GM12878 (cell line): ENCODE results near the gene PRUNE2. TPM values are rescaled to one million over a fixed set of nuclear protein-coding genes. Genes with fewer than 3 reads are reported as not detected.

Source experiments
- ATAC-seq: fragments of 200-7000 bp; cut with Tn5 transposase; 3 replicates; pipeline ENCODE4 v1.9.1; 2020; ENCODE audit warnings: mild to moderate bottlenecking, moderate library complexity
- BruUV-seq: library from RNA; stranded (reverse); fragments of 400-500 nt; replicated peaks from 2 replicates; lab custom pipeline; 2021; lab: Mats Ljungman, UMichigan
- CTCF ChIA-PET: fragments of 300-600 bp; sonication (Branson Sonifier 250); formaldehyde crosslinking; extraction: SDS; loops from one replicate; lab custom pipeline; 2021; ENCODE audit warnings: inconsistent platforms; lab: Yijun Ruan, JAX
- POLR2A ChIA-PET: fragments of 350-600 bp; formaldehyde crosslinking; extraction: SDS; loops from one replicate; lab custom pipeline; 2021; ENCODE audit warnings: inconsistent platforms; lab: Charles Lee
- RAD21 ChIA-PET: fragments of 300-600 bp; sonication (Branson Sonifier 250); formaldehyde crosslinking; loops from one replicate; lab custom pipeline; 2023; ENCODE audit warnings: antibody characterized with exemption; ENCODE audit not compliant: unreplicated experiment; lab: Charles Lee
- SMC1A ChIA-PET: fragments of 300-600 bp; sonication (Branson Sonifier 250); formaldehyde crosslinking; loops from one replicate; lab custom pipeline; 2023; ENCODE audit not compliant: unreplicated experiment, uncharacterized antibody; lab: Charles Lee
- DNase-seq: peaks from one replicate; pipeline ENCODE4 v3.0.0-alpha.2; 2011; ENCODE audit warnings: low read depth, low spot score
- FAIRE-seq: peaks from 3 replicates; lab custom pipeline; 2011; peaks lifted over from hg19 to GRCh38; lab: Jason Lieb, UNC
- H2AFZ ChIP-seq: 2 replicates; pipeline ENCODE4 v1.6.0; 2011; ENCODE audit warnings: low read depth, low read length, control low read depth; ENCODE audit not compliant: control insufficient read depth
- H3K27ac ChIP-seq: 2 replicates; pipeline ENCODE4 v1.5.1; 2011; ENCODE audit warnings: control low read depth; ENCODE audit not compliant: control insufficient read depth, insufficient read depth
- H3K27me3 ChIP-seq, 2 experiments: replicated peaks in 1 of 2; 2 replicates each; pipeline versions ENCODE4 v1.6.0 to v1.6.1; 2011; ENCODE audit warnings: low read length in 1 of 2; ENCODE audit not compliant: control insufficient read depth in 2 of 2, insufficient read depth in 2 of 2
- H3K36me3 ChIP-seq, 2 experiments: 2 replicates each; pipeline ENCODE4 v1.5.1; 2011; ENCODE audit warnings: low read length in 1 of 2; ENCODE audit not compliant: control insufficient read depth in 2 of 2, insufficient read depth in 2 of 2
- H3K4me1 ChIP-seq: 2 replicates; pipeline ENCODE4 v1.6.1; 2011; ENCODE audit warnings: mild to moderate bottlenecking, low read length, moderate library complexity, mixed read lengths; ENCODE audit not compliant: control insufficient read depth, insufficient read depth
- H3K4me2 ChIP-seq: 2 replicates; pipeline ENCODE4 v1.6.0; 2011; ENCODE audit warnings: control low read depth; ENCODE audit not compliant: control insufficient read depth, insufficient read depth
- H3K4me3 ChIP-seq: fragments of 200-600 bp; sonication (generic); 2 replicates; pipeline ENCODE4 v1.5.1; 2016
- H3K79me2 ChIP-seq: 2 replicates; pipeline ENCODE4 v1.6.0; 2011; ENCODE audit warnings: low read length; ENCODE audit not compliant: control insufficient read depth, insufficient read depth
- H3K9ac ChIP-seq: 2 replicates; pipeline ENCODE4 v1.8.0; 2011; ENCODE audit warnings: low read length, control low read depth, mixed read lengths; ENCODE audit not compliant: control insufficient read depth, insufficient read depth
- H3K9me3 ChIP-seq: replicated peaks from 3 replicates; pipeline ENCODE4 v1.5.1; 2011; ENCODE audit warnings: mild to moderate bottlenecking, low read length; ENCODE audit not compliant: control insufficient read depth, insufficient read depth
- H4K20me1 ChIP-seq: 2 replicates; pipeline ENCODE4 v1.6.0; 2011; ENCODE audit not compliant: control insufficient read depth, insufficient read depth
- BMI1 ChIP-seq: fragments of 450-650 bp; IDR thresholded peaks from 2 replicates; pipeline ENCODE4 v1.6.1; 2016; ENCODE audit warnings: mild to moderate bottlenecking, moderate library complexity, borderline replicate concordance
- NRF1 ChIP-seq: conservative IDR thresholded peaks from 2 replicates; pipeline ENCODE4 v1.6.1; 2011; ENCODE audit warnings: mild to moderate bottlenecking, low read depth, low read length, improper control_type of control experiment
- RB1 ChIP-seq: fragments of 450-650 bp; formaldehyde crosslinking; IDR thresholded peaks from 2 replicates; pipeline ENCODE4 v1.6.1; 2017; ENCODE audit warnings: mild to moderate bottlenecking, borderline replicate concordance
- SIN3A ChIP-seq: IDR thresholded peaks from 2 replicates; pipeline ENCODE4 v1.6.1; 2012; ENCODE audit warnings: low read depth, low read length, improper control_type of control experiment
- SREBF1 ChIP-seq: IDR thresholded peaks from 2 replicates; pipeline ENCODE4 v1.6.1; 2012; ENCODE audit warnings: mild to moderate bottlenecking, low read length
- SUZ12 ChIP-seq: fragments of 200-600 bp; sonication (generic); IDR thresholded peaks from one replicate; pipeline ENCODE4 v1.6.1; 2018; ENCODE audit warnings: antibody characterized with exemption, mild to moderate bottlenecking; ENCODE audit not compliant: unreplicated experiment
- ZSCAN29 ChIP-seq: fragments of 450-650 bp; IDR thresholded peaks from 2 replicates; pipeline ENCODE4 v1.6.1; 2017; ENCODE audit warnings: mild to moderate bottlenecking, moderate library complexity
- WGBS: methylation state at CpG from one replicate; pipeline ENCODE4 v1.1.6; 2016; ENCODE audit warnings: low lambda C conversion rate; ENCODE audit not compliant: insufficient replicate concordance, insufficient coverage; ENCODE audit errors: missing lambda C conversion rate; 5-methylcytosine and 5-hydroxymethylcytosine counted together
- in situ Hi-C: fragments of 300-500 bp; cut with MboI; formaldehyde crosslinking; loops from 9 replicates; pipeline ENCODE4 v1.14.3; 2018; ENCODE audit warnings: mixed read lengths
- intact Hi-C: fragments of 100-400 bp; cut with micrococcal nuclease; formaldehyde crosslinking; loops from one replicate; pipeline ENCODE4 v1.14.2; 2022; ENCODE audit not compliant: unreplicated experiment
- polyA plus RNA-seq, 11 experiments: library from polyadenylated mRNA; depleted of rRNA in 4 of 11; unstranded in 6 of 11; stranded (reverse) in 5 of 11; fragments of >200 nt; fragmentation: Nextera tagmentation in 4 of 11; fragmentation: Illumina TruSeq in 1 of 11; extraction: Ambion mirVana in 4 of 11; extraction: Trizol in 1 of 11; gene quantifications; 1 replicate in 1 of 11; 2 replicates in 10 of 11; pipeline versions ENCODE4 v1.2.1 to v1.2.3, GENCODE V29; 2011 to 2016; ENCODE audit warnings: inconsistent platforms in 2 of 11, missing spikeins in 2 of 11, low read depth in 1 of 11
- total RNA-seq, 4 experiments: library from RNA; depleted of rRNA in 3 of 4; stranded (reverse); fragments of >200 nt in 3 of 4; fragmentation: Illumina TruSeq in 1 of 4; extraction: Trizol in 1 of 4; gene quantifications; 2 replicates each; pipeline versions ENCODE4 v1.2.1 to v1.2.3, GENCODE V29; 2013 to 2021
- TF ChIP-seq, protein P1 (sequence below): fragments of 450-650 bp; IDR thresholded peaks from 2 replicates; pipeline ENCODE4 v1.6.1; 2017; ENCODE audit warnings: borderline replicate concordance
- TF ChIP-seq, protein P2 (sequence below): IDR thresholded peaks from 2 replicates; pipeline ENCODE4 v1.6.1; 2012; ENCODE audit warnings: improper control_type of control experiment, low read depth, low read length; ENCODE audit not compliant: insufficient replicate concordance
- TF ChIP-seq, protein P3 (sequence below): IDR thresholded peaks from 2 replicates; pipeline ENCODE4 v1.6.1; 2011; ENCODE audit warnings: borderline replicate concordance, low read depth, mild to moderate bottlenecking, moderate library complexity, mixed read lengths, low read length; ENCODE audit not compliant: insufficient read depth; ENCODE audit errors: extremely low read length

PRUNE2 gene
- total and polyA plus RNA-seq, 10 of the 15 experiments (the other 5 are each of a cell fraction or from before 2014, with no cell fraction given) = 0.07 to 0.63 (median 0.25) TPM

DNA sequence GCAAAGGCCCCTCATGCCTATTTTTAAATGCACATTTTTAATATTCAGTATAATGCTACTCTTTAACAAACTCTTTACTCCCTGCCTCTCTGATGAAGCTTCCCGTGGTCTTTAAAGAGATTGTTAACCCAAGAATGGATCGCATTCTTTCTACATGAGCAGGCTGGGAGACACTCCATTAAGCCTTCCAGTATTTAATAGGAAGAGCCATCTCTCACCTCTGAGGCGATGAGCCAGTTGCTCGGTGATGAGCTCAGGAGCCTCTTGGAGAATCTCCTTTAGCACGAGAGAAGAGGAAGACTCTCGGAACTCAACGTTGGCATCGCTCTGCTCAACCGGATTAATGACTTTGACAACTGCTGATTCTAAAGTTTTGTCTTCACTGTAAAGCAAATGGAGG is 59.6 kb downstream of the PRUNE2 start:
- in situ Hi-C loops = no loop called here
- FAIRE-seq (no peak), DNase-seq (no peak), ATAC-seq (no peak)
- CTCF ChIA-PET = no interaction called here
- Histone ChIP-seq H2AFZ (no peak overlapping the region), H3K4me2 (no peak overlapping the region), H4K20me1 (no peaks in the 10 kb centered on the region), H3K4me1 (no peaks in the 10 kb centered on the region), H3K27ac (no peak overlapping the region), H3K79me2 (no peaks in the 10 kb centered on the region), H3K27me3 (peaks cover 0 to 4% of the 10 kb centered on the region in 2 experiments; a peak in 1 of 4 replicates), H3K4me3 (no peak overlapping the region), H3K9ac (no peak overlapping the region), H3K9me3 (no peaks in the 10 kb centered on the region; the same call in 2 of the 3 replicates), H3K36me3 (no peaks in the 10 kb centered on the region)
- RAD21 ChIA-PET = no interaction called here
- WGBS = 50% methylated on average over 9 of the region's 9 CpGs
- SMC1A ChIA-PET = interaction anchor here (1.1 to 1.5 kb wide), 2 partner anchors 9 to 12 kb away, joined by 3 read pairs; no protein-coding TSS in a partner anchor
- intact Hi-C loops = no loop called here
- POLR2A ChIA-PET = no interaction called here
- no TSS peak for BruUV-seq
- TF ChIP-seq SUZ12 = no peak
- no peak for TF ChIP-seq ZSCAN29
- no peak for TF ChIP-seq BMI1
- TF ChIP-seq, protein P1, sequence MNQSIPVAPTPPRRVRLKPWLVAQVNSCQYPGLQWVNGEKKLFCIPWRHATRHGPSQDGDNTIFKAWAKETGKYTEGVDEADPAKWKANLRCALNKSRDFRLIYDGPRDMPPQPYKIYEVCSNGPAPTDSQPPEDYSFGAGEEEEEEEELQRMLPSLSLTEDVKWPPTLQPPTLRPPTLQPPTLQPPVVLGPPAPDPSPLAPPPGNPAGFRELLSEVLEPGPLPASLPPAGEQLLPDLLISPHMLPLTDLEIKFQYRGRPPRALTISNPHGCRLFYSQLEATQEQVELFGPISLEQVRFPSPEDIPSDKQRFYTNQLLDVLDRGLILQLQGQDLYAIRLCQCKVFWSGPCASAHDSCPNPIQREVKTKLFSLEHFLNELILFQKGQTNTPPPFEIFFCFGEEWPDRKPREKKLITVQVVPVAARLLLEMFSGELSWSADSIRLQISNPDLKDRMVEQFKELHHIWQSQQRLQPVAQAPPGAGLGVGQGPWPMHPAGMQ = no peak
- TF ChIP-seq, protein P2, sequence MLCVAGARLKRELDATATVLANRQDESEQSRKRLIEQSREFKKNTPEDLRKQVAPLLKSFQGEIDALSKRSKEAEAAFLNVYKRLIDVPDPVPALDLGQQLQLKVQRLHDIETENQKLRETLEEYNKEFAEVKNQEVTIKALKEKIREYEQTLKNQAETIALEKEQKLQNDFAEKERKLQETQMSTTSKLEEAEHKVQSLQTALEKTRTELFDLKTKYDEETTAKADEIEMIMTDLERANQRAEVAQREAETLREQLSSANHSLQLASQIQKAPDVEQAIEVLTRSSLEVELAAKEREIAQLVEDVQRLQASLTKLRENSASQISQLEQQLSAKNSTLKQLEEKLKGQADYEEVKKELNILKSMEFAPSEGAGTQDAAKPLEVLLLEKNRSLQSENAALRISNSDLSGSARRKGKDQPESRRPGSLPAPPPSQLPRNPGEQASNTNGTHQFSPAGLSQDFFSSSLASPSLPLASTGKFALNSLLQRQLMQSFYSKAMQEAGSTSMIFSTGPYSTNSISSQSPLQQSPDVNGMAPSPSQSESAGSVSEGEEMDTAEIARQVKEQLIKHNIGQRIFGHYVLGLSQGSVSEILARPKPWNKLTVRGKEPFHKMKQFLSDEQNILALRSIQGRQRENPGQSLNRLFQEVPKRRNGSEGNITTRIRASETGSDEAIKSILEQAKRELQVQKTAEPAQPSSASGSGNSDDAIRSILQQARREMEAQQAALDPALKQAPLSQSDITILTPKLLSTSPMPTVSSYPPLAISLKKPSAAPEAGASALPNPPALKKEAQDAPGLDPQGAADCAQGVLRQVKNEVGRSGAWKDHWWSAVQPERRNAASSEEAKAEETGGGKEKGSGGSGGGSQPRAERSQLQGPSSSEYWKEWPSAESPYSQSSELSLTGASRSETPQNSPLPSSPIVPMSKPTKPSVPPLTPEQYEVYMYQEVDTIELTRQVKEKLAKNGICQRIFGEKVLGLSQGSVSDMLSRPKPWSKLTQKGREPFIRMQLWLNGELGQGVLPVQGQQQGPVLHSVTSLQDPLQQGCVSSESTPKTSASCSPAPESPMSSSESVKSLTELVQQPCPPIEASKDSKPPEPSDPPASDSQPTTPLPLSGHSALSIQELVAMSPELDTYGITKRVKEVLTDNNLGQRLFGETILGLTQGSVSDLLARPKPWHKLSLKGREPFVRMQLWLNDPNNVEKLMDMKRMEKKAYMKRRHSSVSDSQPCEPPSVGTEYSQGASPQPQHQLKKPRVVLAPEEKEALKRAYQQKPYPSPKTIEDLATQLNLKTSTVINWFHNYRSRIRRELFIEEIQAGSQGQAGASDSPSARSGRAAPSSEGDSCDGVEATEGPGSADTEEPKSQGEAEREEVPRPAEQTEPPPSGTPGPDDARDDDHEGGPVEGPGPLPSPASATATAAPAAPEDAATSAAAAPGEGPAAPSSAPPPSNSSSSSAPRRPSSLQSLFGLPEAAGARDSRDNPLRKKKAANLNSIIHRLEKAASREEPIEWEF = no peak
- no peak for TF ChIP-seq RB1
- TF ChIP-seq, protein P3, sequence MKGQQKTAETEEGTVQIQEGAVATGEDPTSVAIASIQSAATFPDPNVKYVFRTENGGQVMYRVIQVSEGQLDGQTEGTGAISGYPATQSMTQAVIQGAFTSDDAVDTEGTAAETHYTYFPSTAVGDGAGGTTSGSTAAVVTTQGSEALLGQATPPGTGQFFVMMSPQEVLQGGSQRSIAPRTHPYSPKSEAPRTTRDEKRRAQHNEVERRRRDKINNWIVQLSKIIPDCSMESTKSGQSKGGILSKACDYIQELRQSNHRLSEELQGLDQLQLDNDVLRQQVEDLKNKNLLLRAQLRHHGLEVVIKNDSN = no peak
- no peak for TF ChIP-seq SREBF1
- TF ChIP-seq NRF1 = no peak
- no peak for TF ChIP-seq SIN3A
